SK-N-SH (cell line): Measurements from ENCODE around the gene EIF2B5. TPM values are rescaled to one million over a fixed set of nuclear protein-coding genes. Genes with fewer than 3 reads are reported as not detected.

Source experiments
- CTCF ChIA-PET: fragments of 300-600, 350-600 bp; formaldehyde crosslinking; extraction: SDS; loops from one replicate; lab custom pipeline; 2021; lab: Yijun Ruan, JAX
- POLR2A ChIA-PET: fragments of 350-600 bp; sonication (Branson Sonifier 250); formaldehyde crosslinking; extraction: SDS; loops from one replicate; lab custom pipeline; 2020; ENCODE audit warnings: antibody characterized with exemption, inconsistent platforms; lab: Yijun Ruan, JAX
- DNase-seq: peaks from one replicate; pipeline ENCODE4 v3.0.0; 2012
- H2AFZ ChIP-seq: fragments of 200-600 bp; sonication (generic); 2 replicates; pipeline ENCODE4 v1.8.1; 2016; ENCODE audit warnings: antibody characterized with exemption, mild to moderate bottlenecking, low read depth
- H3F3A ChIP-seq: fragments of 200-600 bp; sonication (generic); replicated peaks from 2 replicates; pipeline ENCODE3; 2016; ENCODE audit warnings: antibody characterized with exemption, mild to moderate bottlenecking; ENCODE audit not compliant: insufficient read depth
- H3K27ac ChIP-seq, 2 experiments: fragments of 200-500 bp in 1 of 2; fragments of 200-600 bp in 1 of 2; sonication (Bioruptor generic) in 1 of 2; sonication (generic), shearing (Covaris generic) in 1 of 2; 2 replicates each; pipeline versions ENCODE4 v1.5.1 to v1.6.1; 2014 to 2016; ENCODE audit warnings: low read depth in 2 of 2, inconsistent platforms in 1 of 2, low read length in 1 of 2, mild to moderate bottlenecking in 1 of 2, mixed read lengths in 1 of 2
- H3K27me3 ChIP-seq: fragments of 200-600 bp; sonication (generic), shearing (Covaris generic); 2 replicates; pipeline ENCODE4 v1.6.1; 2016; ENCODE audit warnings: mixed run types; ENCODE audit not compliant: insufficient read depth
- H3K36me3 ChIP-seq, 2 experiments: fragments of 200-500 bp in 1 of 2; fragments of 200-600 bp in 1 of 2; sonication (Bioruptor generic) in 1 of 2; sonication (generic) in 1 of 2; replicated peaks in 1 of 2; 2 replicates each; pipeline versions ENCODE3 to v1.5.1; 2014 to 2016; ENCODE audit warnings: low read length in 1 of 2, mild to moderate bottlenecking in 1 of 2; ENCODE audit not compliant: insufficient read depth in 2 of 2, control insufficient read depth in 1 of 2
- H3K4me1 ChIP-seq, 2 experiments: fragments of 200-500 bp in 1 of 2; fragments of 200-600 bp in 1 of 2; sonication (Bioruptor generic) in 1 of 2; sonication (generic), shearing (Covaris generic) in 1 of 2; 2 replicates each; pipeline versions ENCODE4 v1.5.1 to v1.6.1; 2014 to 2016; ENCODE audit warnings: low read depth in 1 of 2, low read length in 1 of 2, mixed run types in 1 of 2; ENCODE audit not compliant: insufficient read depth in 2 of 2, control insufficient read depth in 1 of 2
- H3K4me2 ChIP-seq: fragments of 200-600 bp; sonication (generic), shearing (Covaris generic); 2 replicates; pipeline ENCODE4 v1.6.1; 2017; ENCODE audit warnings: mixed run types
- H3K4me3 ChIP-seq, 2 experiments: fragments of 200-500 bp in 1 of 2; fragments of 200-600 bp in 1 of 2; sonication (Bioruptor generic) in 1 of 2; sonication (generic), shearing (Covaris generic) in 1 of 2; 2 replicates each; pipeline versions ENCODE4 v1.5.1 to v1.8.1; 2014 to 2016; ENCODE audit warnings: low read depth in 2 of 2, inconsistent platforms in 1 of 2, low read length in 1 of 2, mild to moderate bottlenecking in 1 of 2, mixed read lengths in 1 of 2, moderate library complexity in 1 of 2
- H3K79me2 ChIP-seq: fragments of 200-600 bp; sonication (generic); 2 replicates; pipeline ENCODE4 v1.8.1; 2017; ENCODE audit warnings: mild to moderate bottlenecking; ENCODE audit not compliant: insufficient read depth
- H3K9ac ChIP-seq: fragments of 200-600 bp; sonication (generic); 2 replicates; pipeline ENCODE4 v1.6.1; 2017; ENCODE audit warnings: mixed run types
- H3K9me2 ChIP-seq: fragments of 200-600 bp; sonication (generic); 2 replicates; pipeline ENCODE4 v1.6.1; 2017; ENCODE audit warnings: mixed run types
- H3K9me3 ChIP-seq: fragments of 200-600 bp; sonication (generic); 2 replicates; pipeline ENCODE4 v1.6.1; 2017; ENCODE audit warnings: mixed run types, mild to moderate bottlenecking, moderate library complexity
- H4K20me1 ChIP-seq: fragments of 200-600 bp; sonication (generic); 2 replicates; pipeline ENCODE4 v1.6.1; 2017; ENCODE audit warnings: mild to moderate bottlenecking, mixed run types; ENCODE audit not compliant: insufficient read depth
- GATA2 ChIP-seq: sonication (generic); formaldehyde crosslinking; IDR thresholded peaks from 2 replicates; pipeline ENCODE4 v1.5.0; 2020; ENCODE audit warnings: mild to moderate bottlenecking, missing genetic modification reagents
- MXI1 ChIP-seq: IDR thresholded peaks from 2 replicates; pipeline ENCODE4 v1.6.1; 2012; ENCODE audit warnings: mild to moderate bottlenecking, low read depth, low read length, improper control_type of control experiment
- POLR2AphosphoS5 ChIP-seq: IDR thresholded peaks from 2 replicates; pipeline ENCODE4 v1.6.1; 2012; ENCODE audit warnings: low read depth, low read length
- RAD21 ChIP-seq: IDR thresholded peaks from 2 replicates; pipeline ENCODE4 v1.6.1; 2012; ENCODE audit warnings: mild to moderate bottlenecking, low read length
- RFX5 ChIP-seq: IDR thresholded peaks from 2 replicates; pipeline ENCODE4 v1.6.1; 2012; ENCODE audit warnings: mild to moderate bottlenecking, improper control_type of control experiment, low read length
- SIN3A ChIP-seq: IDR thresholded peaks from 2 replicates; pipeline ENCODE4 v1.6.1; 2012; ENCODE audit warnings: low read depth, mild to moderate bottlenecking, low read length, moderate library complexity, borderline replicate concordance
- TCF12 ChIP-seq: IDR thresholded peaks from 2 replicates; pipeline ENCODE4 v1.4.0; 2012
- TEAD4 ChIP-seq: IDR thresholded peaks from 2 replicates; pipeline ENCODE4 v1.4.0; 2012; ENCODE audit warnings: mild to moderate bottlenecking, borderline replicate concordance; ENCODE audit not compliant: insufficient read depth
- YY1 ChIP-seq: IDR thresholded peaks from 2 replicates; pipeline ENCODE4 v1.4.0; 2012; ENCODE audit warnings: low read depth, mild to moderate bottlenecking
- ZBTB33 ChIP-seq: IDR thresholded peaks from 2 replicates; pipeline ENCODE4 v1.4.0; 2012; ENCODE audit warnings: low read depth, borderline replicate concordance
- WGBS: methylation state at CpG from one replicate; pipeline ENCODE4 v1.1.6; 2017; ENCODE audit warnings: low lambda C conversion rate; 5-methylcytosine and 5-hydroxymethylcytosine counted together
- polyA plus RNA-seq, 3 experiments: library from polyadenylated mRNA; depleted of rRNA; stranded (reverse); fragments of >200 nt; gene quantifications; 2 replicates each; pipeline ENCODE4 v1.2.3, GENCODE V29; 2012
- small RNA-seq, 7 experiments: library from RNA; depleted of rRNA; stranded (forward); fragments of <200 nt; gene quantifications; one replicate each; pipeline ENCODE3, GENCODE V24; 2012

EIF2B5 gene
- polyA plus RNA-seq, 1 of the 3 experiments (the other 2 are of a cell fraction), result 46.8 TPM

GRCh38 chr3:184189421-184189820, 54.3 kb downstream of the EIF2B5 start:
- POLR2A ChIA-PET, result no interaction called here
- H3K36me3 ChIP-seq, result peaks cover 26 to 64% of the 10 kb centered on the region in 2 experiments

GRCh38 chr3:184192889-184193288, 57.7 kb downstream of the EIF2B5 start:
- ChIA-PET POLR2A (no interaction called here), CTCF (interaction anchor here (1.4 kb wide), 1 partner anchor 57 kb away, joined by 4 read pairs; the partner anchor contains the start of gene EEF1AKMT4)
- H3K27ac ChIP-seq, result no peak overlapping the region
- no peak overlapping the region for H2AFZ ChIP-seq
- H3K4me3 ChIP-seq, result no peak overlapping the region
- DNase-seq, result no peak
- peaks cover 26 to 72% of the 10 kb centered on the region in 2 experiments for H3K36me3 ChIP-seq
- H3F3A ChIP-seq, result no peaks in the 10 kb centered on the region
- no peak overlapping the region for H3K4me2 ChIP-seq
- H4K20me1 ChIP-seq, result 0 out of 2 replicates have a peak, but pooled peaks cover 8% of the 10 kb centered on the region
- no peak for TF ChIP-seq ZBTB33
- no peaks in the 10 kb centered on the region for H3K27me3 ChIP-seq
- H3K9me2 ChIP-seq, result no peaks in the 10 kb centered on the region
- H3K9me3 ChIP-seq, result no peaks in the 10 kb centered on the region
- WGBS, result 100% methylated on average over 9 of the region's 10 CpGs
- no peaks in the 10 kb centered on the region for H3K4me1 ChIP-seq
- peaks cover 23% of the 10 kb centered on the region for H3K79me2 ChIP-seq
- no peak overlapping the region for H3K9ac ChIP-seq

More at GRCh38 chr3:184189421-184189820, 54.3 kb downstream of the EIF2B5 start:
- H3K9me2 ChIP-seq, result no peaks in the 10 kb centered on the region
- DNase-seq, result no peak
- H3K9me3 ChIP-seq, result no peaks in the 10 kb centered on the region
- H2AFZ ChIP-seq, result no peak overlapping the region
- no peaks in the 10 kb centered on the region for H3K27me3 ChIP-seq
- H3K4me1 ChIP-seq, result peaks cover 6 to 20% of the 10 kb centered on the region in 2 experiments; a peak in 3 of 4 replicates
- peaks cover 13% of the 10 kb centered on the region for H3F3A ChIP-seq
- H3K79me2 ChIP-seq, result peaks cover 41% of the 10 kb centered on the region
- 99% methylated on average over 11 of the region's 13 CpGs for WGBS
- H3K27ac ChIP-seq, result no peak overlapping the region
- no peak overlapping the region for H3K4me3 ChIP-seq
- TF ChIP-seq SIN3A, result no peak
- no peak for TF ChIP-seq YY1
- TF ChIP-seq RFX5, result no peak
- no peak for TF ChIP-seq RAD21
- TF ChIP-seq, all 33 proteins: peak for 0
- 0 out of 2 replicates have a peak, but pooled peaks cover 19% of the 10 kb centered on the region for H4K20me1 ChIP-seq
- no peak overlapping the region for H3K9ac ChIP-seq
- CTCF ChIA-PET, result no interaction called here
- no peak overlapping the region for H3K4me2 ChIP-seq

- Histone ChIP-seq H3K27ac (no peak overlapping the region), H3K9ac (no peak overlapping the region), H3K79me2 (peaks cover 11% of the 10 kb centered on the region; the same call in 1 of the 2 replicates), H3K4me1 (no peaks in the 10 kb centered on the region), H4K20me1 (0 out of 2 replicates have a peak, but pooled peaks cover 8% of the 10 kb centered on the region), H3K9me2 (no peaks in the 10 kb centered on the region), H3F3A (no peaks in the 10 kb centered on the region), H3K4me2 (no peak overlapping the region), H2AFZ (no peak overlapping the region), H3K4me3 (no peak overlapping the region), H3K9me3 (no peaks in the 10 kb centered on the region), H3K27me3 (no peaks in the 10 kb centered on the region), H3K36me3 (peaks cover 26 to 60% of the 10 kb centered on the region in 2 experiments)
- ChIA-PET CTCF (interaction anchor here (1.3 to 1.4 kb wide), 2 partner anchors 11 to 56 kb away, joined by 4 to 5 read pairs; partner anchors contain the start of gene EEF1AKMT4), POLR2A (no interaction called here)
- DNase-seq, result no peak
- 98% methylated on average over 6 of the region's 9 CpGs for WGBS
- no peak for TF ChIP-seq POLR2AphosphoS5
- TF ChIP-seq TCF12, result no peak
- no peak for TF ChIP-seq TEAD4
- TF ChIP-seq GATA2 (CRISPR knock-in tag), result no peak
- TF ChIP-seq MXI1, result no peak
- TF ChIP-seq SIN3A, result no peak
Measured at GRCh38 chr3:184193991-184194539, 58.9 kb downstream of the EIF2B5 start.

Small RNAs within 50 kb of the gene (small RNA-seq; reads per million reads assigned to genes)
- 0 reads per million in 7 experiments for gene RF00019

Other genes with a start within 250 kb of the EIF2B5 start
- gene ABCC5, start 117.5 kb upstream of the EIF2B5 start, polyA plus RNA-seq (2012; rRNA removed), result 25.9 and 40.6 TPM in 2 replicates
- not detected in 2 replicates for gene HTR3D, start 103.6 kb upstream of the EIF2B5 start, polyA plus RNA-seq (2012; rRNA removed)
- gene HTR3C, start 82.3 kb upstream of the EIF2B5 start, polyA plus RNA-seq (2012; rRNA removed), result not detected in 2 replicates
- not detected in 2 replicates for gene HTR3E, start 38.3 kb upstream of the EIF2B5 start, polyA plus RNA-seq (2012; rRNA removed)
- 29.6 and 30.1 TPM in 2 replicates for gene DVL3, start 20.0 kb downstream of the EIF2B5 start, polyA plus RNA-seq (2012; rRNA removed)
- 645 and 759 TPM in 2 replicates for gene AP2M1, start 39.5 kb downstream of the EIF2B5 start, polyA plus RNA-seq (2012; rRNA removed)
- 55.6 and 59.2 TPM in 2 replicates for gene ABCF3, start 50.8 kb downstream of the EIF2B5 start, polyA plus RNA-seq (2012; rRNA removed)
- 0.08 and 0.19 TPM in 2 replicates for gene VWA5B2, start 94.2 kb downstream of the EIF2B5 start, polyA plus RNA-seq (2012; rRNA removed)
- 66.0 and 71.4 TPM in 2 replicates for gene ALG3, start 113.6 kb downstream of the EIF2B5 start, polyA plus RNA-seq (2012; rRNA removed)
- 7.2 and 9.3 TPM in 2 replicates for gene EEF1AKMT4, start 114.3 kb downstream of the EIF2B5 start, polyA plus RNA-seq (2012; rRNA removed)
- 0.89 and 2.2 TPM in 2 replicates for gene CAMK2N2, start 126.2 kb downstream of the EIF2B5 start, polyA plus RNA-seq (2012; rRNA removed)
- gene ECE2, start 140.7 kb downstream of the EIF2B5 start, polyA plus RNA-seq (2012; rRNA removed), result 0.03 and 0.16 TPM in 2 replicates
- gene PSMD2, start 163.9 kb downstream of the EIF2B5 start, polyA plus RNA-seq (2012; rRNA removed), result 328 and 382 TPM in 2 replicates
- gene EIF4G1, start 179.2 kb downstream of the EIF2B5 start, polyA plus RNA-seq (2012; rRNA removed), result 207 and 262 TPM in 2 replicates
- 31.6 and 34.2 TPM in 2 replicates for gene FAM131A, start 202.2 kb downstream of the EIF2B5 start, polyA plus RNA-seq (2012; rRNA removed)
- gene CLCN2, start 226.2 kb downstream of the EIF2B5 start, polyA plus RNA-seq (2012; rRNA removed), result 8.6 and 9.1 TPM in 2 replicates
- 206 and 258 TPM in 2 replicates for gene POLR2H, start 226.4 kb downstream of the EIF2B5 start, polyA plus RNA-seq (2012; rRNA removed)
- 0.07 and 0.21 TPM in 2 replicates for gene THPO, start 242.8 kb downstream of the EIF2B5 start, polyA plus RNA-seq (2012; rRNA removed)
- 0.57 and 0.95 TPM in 2 replicates for gene CHRD, start 244.7 kb downstream of the EIF2B5 start, polyA plus RNA-seq (2012; rRNA removed)